Effector memory CD4-positive, alpha-beta T cell (primary cell): ENCODE results near the gene DGKG.

Experiments used
- DNase-seq, 3 donors: peaks; one replicate each; pipeline ENCODE4 v3.0.0-alpha.2; 2020
- H3K27ac ChIP-seq: 2 replicates; pipeline ENCODE4 v1.7.0; 2013; ENCODE audit warnings: mild to moderate bottlenecking, low read length, moderate library complexity; ENCODE audit not compliant: insufficient read depth, poor library complexity, severe bottlenecking
- H3K27me3 ChIP-seq: replicated peaks from 2 replicates; pipeline ENCODE4 v1.7.0; 2013; ENCODE audit warnings: mild to moderate bottlenecking, low read length; ENCODE audit not compliant: insufficient read depth, control insufficient read depth, poor library complexity, severe bottlenecking
- H3K36me3 ChIP-seq: 2 replicates; pipeline ENCODE4 v1.7.0; 2013; ENCODE audit warnings: mild to moderate bottlenecking, low read length, moderate library complexity; ENCODE audit not compliant: control insufficient read depth, insufficient read depth
- H3K4me1 ChIP-seq: 2 replicates; pipeline ENCODE4 v1.7.0; 2013; ENCODE audit warnings: low read length, mild to moderate bottlenecking; ENCODE audit not compliant: control insufficient read depth, insufficient read depth, poor library complexity, severe bottlenecking
- H3K4me3 ChIP-seq: 2 replicates; pipeline ENCODE4 v1.7.0; 2013; ENCODE audit warnings: low read length, low read depth, mild to moderate bottlenecking; ENCODE audit not compliant: insufficient read depth, poor library complexity, severe bottlenecking
- H3K9me3 ChIP-seq: 2 replicates; pipeline ENCODE4 v1.7.0; 2013; ENCODE audit warnings: mild to moderate bottlenecking, low read length, moderate library complexity; ENCODE audit not compliant: control insufficient read depth

The DGKG gene

DNA sequence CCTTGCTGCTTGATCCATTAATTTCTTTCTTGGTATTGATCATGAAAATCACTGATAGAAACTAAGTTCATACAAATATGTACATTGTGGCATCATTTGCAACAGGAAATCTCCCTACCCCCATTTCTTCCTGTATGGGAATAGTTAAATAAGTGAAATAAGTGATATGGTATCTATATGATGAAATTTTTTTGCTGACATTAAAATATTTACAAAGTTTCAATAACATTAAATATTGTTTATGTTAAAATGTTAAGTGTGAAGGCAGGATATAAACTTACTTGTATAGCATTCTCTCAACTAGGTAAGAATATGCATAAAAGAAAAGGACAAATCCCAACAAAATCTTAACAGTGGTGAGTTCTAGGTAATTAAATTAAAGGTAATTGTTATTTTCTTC is 193.1 kb downstream of the DGKG start:
- no peaks in the 10 kb centered on the region for H3K9me3 ChIP-seq
- no peak for DNase-seq
- no peaks in the 10 kb centered on the region for H3K36me3 ChIP-seq
- no peaks in the 10 kb centered on the region for H3K27me3 ChIP-seq
- no peaks in the 10 kb centered on the region for H3K4me1 ChIP-seq
- no peak overlapping the region for H3K4me3 ChIP-seq
- H3K27ac ChIP-seq: no peak overlapping the region

GRCh38 chr3:186167646-186168395 is 194.2 kb downstream of the DGKG start:
- Histone ChIP-seq H3K27me3 (no peaks in the 10 kb centered on the region), H3K9me3 (no peaks in the 10 kb centered on the region), H3K4me3 (no peak overlapping the region), H3K36me3 (no peaks in the 10 kb centered on the region), H3K4me1 (no peaks in the 10 kb centered on the region), H3K27ac (no peak overlapping the region)
- DNase-seq: no peak

DNA sequence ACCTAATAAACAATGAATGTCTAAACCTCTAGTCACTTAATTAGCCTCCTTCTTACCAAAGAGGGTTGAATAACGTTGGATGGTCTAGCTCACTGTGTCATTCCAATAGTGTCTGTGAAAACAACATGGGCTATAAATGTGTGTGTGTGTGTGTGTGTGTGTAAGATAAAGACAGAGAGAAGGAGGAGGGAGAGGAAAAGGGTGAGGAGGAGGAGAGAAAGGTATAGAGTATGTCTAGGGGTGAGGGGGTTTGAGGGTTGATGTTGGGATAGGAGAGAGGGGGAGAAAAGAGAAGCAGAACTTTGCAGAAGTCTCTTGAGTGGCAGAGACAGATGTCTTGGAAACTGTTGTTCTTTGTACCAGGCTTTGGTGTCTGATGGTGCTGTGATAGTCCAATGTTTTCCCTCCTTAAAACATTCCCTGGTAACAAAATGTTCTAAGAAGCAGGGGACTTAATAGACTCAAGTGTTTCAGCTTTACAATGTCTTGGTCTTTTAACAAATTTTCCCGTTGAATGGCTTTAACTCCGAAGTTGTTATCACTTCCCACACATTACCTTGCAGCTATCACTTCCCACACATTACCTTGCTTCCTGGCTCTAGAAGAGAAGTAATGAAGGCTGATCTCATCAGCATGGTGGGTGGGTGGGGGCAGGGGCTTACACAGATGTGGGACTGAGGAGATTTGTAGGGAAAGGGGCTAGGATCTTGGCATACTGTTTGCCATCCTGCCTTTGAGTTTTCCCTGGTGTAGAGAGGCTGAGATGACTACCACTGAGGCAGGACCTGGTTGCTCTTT is 195.3 kb downstream of the DGKG start:
- Histone ChIP-seq H3K4me1 (no peaks in the 10 kb centered on the region), H3K9me3 (no peaks in the 10 kb centered on the region), H3K27ac (no peak overlapping the region), H3K27me3 (no peaks in the 10 kb centered on the region), H3K4me3 (no peak overlapping the region), H3K36me3 (no peaks in the 10 kb centered on the region)
- DNase-seq: no peak

DNA sequence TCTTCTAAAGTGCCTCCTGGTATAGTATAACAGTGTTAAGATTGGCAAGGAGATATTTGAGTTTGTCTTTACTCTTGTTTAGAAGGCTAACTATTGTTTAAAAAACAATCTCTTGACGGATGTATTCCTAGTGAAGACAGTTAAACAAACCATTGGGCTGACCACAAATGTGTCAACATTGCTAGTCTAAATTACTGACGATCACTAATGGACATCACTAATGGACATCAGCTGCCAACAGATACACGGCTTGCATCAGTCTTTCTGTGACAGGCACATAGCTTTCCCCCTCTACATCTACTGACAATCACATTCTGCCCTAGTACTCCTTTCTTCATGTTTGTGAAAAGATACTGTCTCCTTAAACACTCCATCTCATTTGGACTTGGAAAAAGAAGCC is 196.0 kb downstream of the DGKG start:
- H3K27me3 ChIP-seq: no peaks in the 10 kb centered on the region
- no peak overlapping the region for H3K4me3 ChIP-seq
- no peaks in the 10 kb centered on the region for H3K36me3 ChIP-seq
- no peaks in the 10 kb centered on the region for H3K9me3 ChIP-seq
- H3K27ac ChIP-seq: no peak overlapping the region
- H3K4me1 ChIP-seq: no peaks in the 10 kb centered on the region
- DNase-seq: no peak

DNA sequence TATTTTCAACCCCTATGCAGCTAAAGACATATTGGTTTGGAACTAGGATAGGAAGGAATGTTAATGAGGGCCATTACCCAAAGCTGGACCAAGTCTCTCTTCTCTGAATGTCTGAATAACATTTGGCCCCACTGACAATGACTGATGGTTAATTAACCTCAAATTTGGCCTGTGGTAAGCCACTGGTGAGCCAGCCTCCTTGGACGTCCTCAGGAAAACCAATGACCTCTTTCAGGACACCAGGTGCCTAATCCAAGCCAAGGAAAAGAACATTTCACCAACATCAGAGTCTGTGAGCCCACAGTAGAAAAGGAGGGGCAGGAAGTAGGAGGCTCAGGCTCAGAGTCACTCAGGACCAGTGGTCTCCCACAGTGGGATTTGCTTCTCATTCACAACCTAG is 196.7 kb downstream of the DGKG start:
- H3K36me3 ChIP-seq: no peaks in the 10 kb centered on the region

GRCh38 chr3:186164696-186165095 is 197.3 kb downstream of the DGKG start:
- Histone ChIP-seq H3K27me3 (no peaks in the 10 kb centered on the region), H3K27ac (no peak overlapping the region), H3K36me3 (no peaks in the 10 kb centered on the region), H3K9me3 (no peaks in the 10 kb centered on the region), H3K4me3 (no peak overlapping the region), H3K4me1 (no peaks in the 10 kb centered on the region)
- DNase-seq: no peak

More for the DNA sequence above, 196.7 kb downstream of the DGKG start:
- no peaks in the 10 kb centered on the region for H3K27me3 ChIP-seq
- DNase-seq: no peak
- no peak overlapping the region for H3K4me3 ChIP-seq
- no peak overlapping the region for H3K27ac ChIP-seq
- no peaks in the 10 kb centered on the region for H3K4me1 ChIP-seq
- no peaks in the 10 kb centered on the region for H3K9me3 ChIP-seq

GRCh38 chr3:186162221-186162620 is 199.8 kb downstream of the DGKG start:
- Histone ChIP-seq H3K27me3 (no peaks in the 10 kb centered on the region), H3K36me3 (no peaks in the 10 kb centered on the region), H3K4me3 (no peak overlapping the region), H3K9me3 (no peaks in the 10 kb centered on the region), H3K4me1 (no peaks in the 10 kb centered on the region), H3K27ac (no peak overlapping the region)
- no peak for DNase-seq

DNA sequence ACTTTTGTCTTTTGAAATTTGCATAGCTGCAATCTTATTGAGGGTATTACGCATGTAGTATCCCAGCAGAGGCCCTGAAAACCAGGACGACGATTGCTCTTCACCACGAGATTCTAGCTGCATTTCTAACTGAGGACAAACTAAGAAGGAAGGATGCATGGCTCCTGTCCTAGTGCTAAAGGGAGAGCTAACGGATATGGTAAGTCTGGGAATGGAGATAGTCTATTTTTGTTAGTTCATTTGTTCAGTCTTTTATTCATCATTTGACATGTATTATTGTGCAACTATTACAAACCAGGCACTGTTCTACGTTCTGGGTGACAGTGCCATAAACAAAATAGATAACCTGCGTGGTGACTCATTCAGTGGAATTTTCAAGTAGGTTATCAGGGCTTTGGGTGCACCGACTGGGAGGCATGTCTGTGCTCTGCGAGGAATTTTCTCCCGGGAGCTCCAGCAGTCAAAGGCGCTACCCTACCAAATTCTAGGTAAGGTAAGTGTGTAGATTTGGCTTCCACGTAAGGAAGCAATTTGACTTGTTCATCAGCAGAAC is 201.3 kb downstream of the DGKG start:
- no peaks in the 10 kb centered on the region for H3K27me3 ChIP-seq
- H3K4me3 ChIP-seq: no peak overlapping the region
- H3K4me1 ChIP-seq: no peaks in the 10 kb centered on the region
- H3K9me3 ChIP-seq: no peaks in the 10 kb centered on the region
- H3K36me3 ChIP-seq: no peaks in the 10 kb centered on the region
- DNase-seq: no peak
- H3K27ac ChIP-seq: no peak overlapping the region

GRCh38 chr3:186154641-186155040 is 207.4 kb downstream of the DGKG start:
- Histone ChIP-seq H3K4me1 (no peaks in the 10 kb centered on the region), H3K27ac (no peak overlapping the region), H3K9me3 (no peaks in the 10 kb centered on the region), H3K36me3 (no peaks in the 10 kb centered on the region), H3K4me3 (no peak overlapping the region), H3K27me3 (peaks cover 6% of the 10 kb centered on the region)
- DNase-seq: no peak

DNA sequence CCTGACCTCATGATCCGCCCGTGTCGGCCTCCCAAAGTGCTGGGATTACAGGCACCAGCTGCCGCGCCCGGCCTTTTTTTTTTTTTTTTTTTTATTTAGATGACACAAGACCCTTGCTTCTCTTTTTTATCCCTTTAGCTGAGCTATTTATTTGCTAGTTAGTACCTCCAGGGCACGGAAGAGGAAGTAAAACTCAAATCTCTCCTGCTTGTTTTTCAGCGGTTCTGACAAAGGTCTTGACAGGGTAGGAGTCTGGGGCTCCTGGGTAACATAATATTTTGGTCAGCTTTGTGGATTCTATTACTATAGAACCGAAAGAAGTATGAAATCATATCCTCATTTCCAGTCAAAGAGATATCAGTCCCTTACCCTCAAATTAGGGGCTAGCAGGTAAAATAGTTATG is 209.1 kb downstream of the DGKG start:
- H3K36me3 ChIP-seq: no peaks in the 10 kb centered on the region
- H3K27ac ChIP-seq: no peak overlapping the region
- DNase-seq: no peak
- H3K4me3 ChIP-seq: no peak overlapping the region
- H3K4me1 ChIP-seq: no peaks in the 10 kb centered on the region
- peaks cover 6% of the 10 kb centered on the region for H3K27me3 ChIP-seq
- H3K9me3 ChIP-seq: no peaks in the 10 kb centered on the region
